Measurements from ENCODE around the gene RFC2.
A peak's percentile ranks its signal among the peaks of the same experiment; 100 is the strongest.
"Not testable (repeated sequence)": the region's sequence is repeated elsewhere in the genome, so short reads cannot be mapped to it uniquely, and the experiment has no call there.

RFC2 gene

DNA sequence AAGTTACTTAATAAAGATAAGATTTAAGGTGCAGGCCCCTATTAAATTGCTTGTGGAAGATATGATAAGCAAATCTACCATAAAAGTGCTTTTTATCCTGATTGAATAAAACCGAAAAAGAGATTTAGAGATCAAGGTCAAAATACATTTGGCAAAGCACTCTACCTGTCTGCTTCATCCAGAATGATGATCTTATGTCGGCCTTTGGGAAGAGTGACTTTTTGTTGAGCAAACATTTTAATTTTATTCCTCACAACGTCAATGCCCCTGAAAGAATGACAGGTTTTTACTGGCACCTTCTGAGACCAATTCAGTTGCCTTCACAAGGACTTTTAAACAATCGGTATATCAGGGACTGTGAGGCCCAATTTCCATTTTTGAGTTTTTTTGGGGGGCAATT, 7.7 kb downstream of the RFC2 start:
- no peak for DNase-seq

DNA sequence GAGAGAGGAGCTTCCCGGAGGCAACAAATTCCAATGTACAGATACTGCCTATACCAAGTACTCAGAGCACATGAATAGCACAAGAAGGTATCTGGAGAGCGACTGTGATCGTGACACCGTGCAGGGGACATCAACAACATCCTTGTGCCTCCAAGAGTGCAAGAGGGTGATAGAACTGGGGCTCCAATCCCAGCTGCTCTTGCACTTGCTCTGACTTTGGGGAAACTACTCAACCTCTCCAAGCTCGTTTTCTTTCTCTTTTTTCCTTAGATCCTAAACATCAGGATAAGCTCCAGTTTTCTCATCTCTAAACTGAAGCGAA, 12.1 kb downstream of the RFC2 start:
- DNase-seq: no peak

DNA sequence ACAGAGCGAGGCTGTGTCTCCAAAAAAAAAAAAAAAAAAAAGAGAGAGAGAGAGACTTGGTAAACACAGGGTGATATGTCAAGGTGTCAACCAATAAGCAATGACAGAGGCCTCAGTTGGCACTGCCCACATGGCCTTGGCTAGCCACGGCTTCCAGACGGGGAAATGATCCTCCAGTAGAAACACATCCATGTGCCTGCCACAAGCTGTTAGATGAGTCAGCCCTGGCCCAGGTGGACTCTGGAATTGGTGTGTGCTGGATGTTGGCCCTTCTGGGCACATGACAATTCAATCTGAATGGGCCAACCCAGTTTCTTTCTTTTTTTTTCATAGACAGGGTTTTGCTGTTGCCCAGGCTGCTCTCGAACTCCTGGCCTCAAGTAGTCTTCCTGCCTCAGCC, 13.7 kb downstream of the RFC2 start:
- no peak for DNase-seq

DNA sequence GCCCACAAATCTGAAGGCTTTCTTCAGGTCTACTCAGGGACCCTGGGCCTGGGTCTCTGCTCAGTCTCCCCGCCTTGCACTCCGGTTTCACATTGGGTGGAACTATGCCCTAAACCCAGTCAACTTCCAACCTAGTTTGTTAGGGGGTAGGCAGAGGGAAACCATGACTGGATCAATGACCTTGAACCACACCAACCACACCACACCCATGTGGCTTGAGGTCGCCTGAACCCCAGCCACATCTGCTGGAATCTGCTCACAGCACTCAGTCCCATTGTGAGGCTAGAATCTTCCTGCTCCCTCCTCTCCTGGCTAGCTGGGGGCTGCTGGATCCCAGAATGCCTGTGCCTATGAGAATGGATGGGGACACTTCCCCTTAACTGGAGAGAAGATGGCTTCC, 17.9 kb downstream of the RFC2 start:
- no peak for DNase-seq

DNA sequence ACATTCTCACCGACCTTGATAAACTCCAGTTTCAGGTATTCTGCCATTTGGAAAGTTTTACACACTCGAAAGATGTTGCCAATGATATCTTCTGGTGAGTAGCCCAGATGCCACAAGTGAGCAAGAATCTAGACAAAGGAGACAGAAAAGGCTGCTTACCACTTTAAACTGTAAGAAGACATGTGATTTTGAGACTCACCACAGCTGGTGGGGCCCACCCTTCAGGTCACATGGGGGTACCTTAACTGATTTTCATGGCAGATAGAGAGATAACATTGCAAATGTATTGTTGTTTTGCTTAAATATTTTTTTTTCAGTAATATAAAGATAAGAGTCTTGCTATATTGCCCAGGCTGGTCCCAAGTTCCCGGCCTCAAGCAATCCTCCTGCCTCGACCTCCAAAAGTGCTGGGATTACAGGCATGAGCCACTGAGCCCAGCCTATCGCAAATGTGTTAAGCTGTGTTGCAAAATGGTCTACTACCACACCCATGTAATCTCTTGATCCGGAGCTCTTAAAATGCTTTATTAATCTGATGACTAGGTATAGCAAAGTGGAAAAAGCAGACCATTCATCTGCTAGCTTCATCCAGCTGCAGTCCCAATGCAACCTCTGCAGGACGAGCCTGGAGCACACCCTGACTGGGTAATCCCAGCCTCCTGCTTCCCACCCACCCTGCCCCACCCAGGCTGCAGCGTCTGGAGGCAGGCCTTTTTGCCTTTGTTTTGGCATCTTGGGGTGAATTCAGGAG, 18.5 kb downstream of the RFC2 start:
- no peak for DNase-seq

DNA sequence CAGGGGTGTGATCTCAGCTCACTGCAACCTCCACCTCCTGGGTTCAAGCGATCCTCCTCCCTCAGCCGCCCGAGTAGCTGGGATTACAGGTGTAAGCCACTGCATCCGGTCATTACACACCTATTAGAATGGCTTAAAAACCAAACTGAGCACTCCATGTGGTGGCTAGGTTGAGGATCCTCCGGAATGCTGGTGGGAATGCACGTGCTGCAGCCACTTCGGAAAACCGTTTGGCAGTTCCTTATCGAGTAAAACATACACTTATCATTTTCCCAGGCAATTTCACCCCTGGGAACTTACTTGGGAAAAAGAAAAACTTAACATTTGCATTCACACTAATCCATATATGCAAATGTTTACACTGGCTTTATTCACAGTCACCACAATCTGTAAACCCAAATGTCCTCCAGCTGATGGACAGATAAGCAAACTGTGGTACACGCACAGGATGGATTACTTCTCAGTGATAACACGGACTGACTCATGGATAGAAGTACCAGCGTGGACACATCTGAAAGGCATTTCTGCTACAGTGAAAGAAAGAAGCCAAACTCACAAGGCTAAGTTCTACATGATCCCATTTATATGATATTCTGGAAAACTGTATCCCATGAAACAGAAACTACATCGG, 20.4 kb downstream of the RFC2 start:
- DNase-seq: peak; percentile 84

DNA sequence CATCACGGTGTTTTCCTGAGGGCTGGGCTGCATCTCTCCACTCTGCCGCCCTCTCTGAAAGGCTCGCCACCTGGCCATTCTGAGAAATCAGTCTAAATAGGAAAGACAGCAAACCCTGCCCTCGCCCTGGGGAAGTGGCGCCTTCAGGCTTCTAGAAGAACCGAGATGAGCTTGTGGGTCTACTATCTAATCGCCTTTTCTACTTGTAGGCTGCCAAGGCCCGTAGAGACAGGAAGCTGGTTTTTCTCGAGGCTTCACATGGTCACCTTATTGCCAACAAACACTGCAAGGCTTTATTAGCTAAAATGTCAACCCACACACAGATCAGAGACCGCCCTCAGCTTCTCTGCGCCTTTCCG, 23.0 kb downstream of the RFC2 start:
- DNase-seq: no peak

DNA sequence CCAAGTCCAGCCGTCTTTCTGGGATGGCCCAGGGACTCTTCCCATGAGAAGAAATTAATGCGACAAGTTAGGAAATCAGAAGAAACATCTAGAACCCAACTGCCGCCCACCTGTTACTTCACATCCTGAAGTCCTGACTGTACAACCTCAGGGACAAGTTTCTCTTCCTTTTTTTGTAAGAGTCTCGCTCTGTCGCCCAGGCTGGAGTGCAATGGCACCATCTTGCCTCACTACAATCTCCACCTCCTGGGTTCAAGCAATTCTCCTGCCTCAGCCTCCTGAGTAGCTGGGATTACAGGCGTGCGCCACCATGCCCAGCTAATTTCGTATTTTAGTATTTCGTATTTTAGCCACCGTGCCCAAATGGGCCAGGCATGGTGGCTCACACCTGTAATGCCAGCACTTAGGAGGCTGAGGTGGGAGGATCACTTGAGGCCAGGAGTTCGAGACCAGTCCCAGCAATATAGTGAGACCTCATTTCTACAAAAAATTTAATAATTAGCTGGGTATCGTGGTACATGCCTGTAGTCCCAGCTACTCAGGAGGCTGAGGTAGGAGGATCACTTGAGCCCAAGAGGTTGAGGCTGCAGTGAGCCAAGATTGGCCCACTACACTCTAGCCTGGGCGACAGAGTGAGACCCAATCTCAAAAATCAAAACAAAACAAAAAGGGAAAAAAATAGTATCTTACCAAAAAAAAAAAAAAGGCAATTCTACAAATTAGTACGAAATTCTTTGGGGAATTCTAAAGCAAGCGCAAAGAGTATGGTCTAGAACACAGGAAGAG, 23.6 kb downstream of the RFC2 start:
- no peak for DNase-seq

DNA sequence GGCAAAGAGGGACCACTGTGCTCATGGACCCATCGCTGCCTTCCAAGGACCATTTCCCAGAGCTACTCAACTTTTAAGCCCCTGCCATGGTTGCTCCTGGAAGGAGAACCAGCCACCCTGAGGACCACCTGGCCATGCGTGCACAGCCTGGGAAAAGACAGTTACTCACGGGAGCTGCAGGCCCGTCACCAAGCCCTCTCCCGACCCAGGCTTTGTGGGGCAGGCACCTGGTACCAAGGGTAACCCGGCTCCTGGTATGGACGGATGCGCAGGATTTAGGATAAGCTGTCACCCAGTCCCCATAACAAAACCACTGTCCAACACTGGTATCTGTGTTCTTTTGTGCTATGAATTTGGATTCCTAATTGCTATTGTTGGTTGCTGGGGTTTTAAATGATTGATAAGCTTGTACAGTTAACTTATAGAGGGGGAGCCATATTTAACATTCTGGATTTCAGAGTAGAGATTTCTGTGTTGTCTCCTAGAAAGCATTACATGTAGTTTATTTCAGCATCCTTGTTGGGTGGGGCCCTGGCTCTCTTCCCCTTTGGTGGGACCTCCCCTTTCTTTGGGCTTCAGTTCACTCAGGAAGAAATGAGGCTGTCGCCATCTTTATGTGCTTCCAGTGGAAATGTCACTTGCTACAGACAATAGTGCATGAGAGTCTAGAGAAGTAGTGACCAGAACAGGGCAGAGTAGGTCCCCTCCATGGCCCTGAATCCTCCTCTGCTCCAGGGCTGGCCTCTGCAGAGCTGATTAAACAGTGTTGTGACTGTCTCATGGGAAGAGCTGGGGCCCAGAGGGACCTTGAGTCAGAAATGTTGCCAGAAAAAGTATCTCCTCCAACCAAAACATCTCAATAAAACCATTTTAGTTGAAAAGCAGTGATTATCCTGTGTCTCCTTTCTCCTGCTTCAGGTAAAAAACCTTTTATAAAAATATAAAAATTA, 25.0 kb downstream of the RFC2 start:
- DNase-seq: no peak

DNA sequence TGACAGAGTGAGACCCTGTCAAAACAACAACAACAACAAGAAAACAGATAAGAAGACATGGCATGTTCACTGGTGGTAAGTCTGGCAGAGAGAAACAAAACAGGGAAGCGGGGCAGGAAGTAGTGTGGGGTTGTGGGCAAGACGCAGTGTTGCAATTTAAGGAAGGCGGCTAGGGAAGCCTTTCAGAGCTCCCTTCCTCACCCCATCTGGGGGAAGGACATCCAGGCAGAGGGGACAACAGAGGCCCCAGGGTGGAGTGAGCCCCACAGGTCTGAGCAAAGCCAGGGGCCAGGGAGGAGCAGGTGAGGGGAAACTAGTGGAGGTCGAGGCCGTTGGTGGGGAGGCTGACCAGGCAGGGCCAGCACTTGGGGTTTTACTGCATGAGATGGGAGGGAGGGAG, 27.6 kb downstream of the RFC2 start:
- DNase-seq: no peak

- no peak for DNase-seq
Measured at GRCh38 chr7:74225400-74225799, 28.8 kb downstream of the RFC2 start.

DNA sequence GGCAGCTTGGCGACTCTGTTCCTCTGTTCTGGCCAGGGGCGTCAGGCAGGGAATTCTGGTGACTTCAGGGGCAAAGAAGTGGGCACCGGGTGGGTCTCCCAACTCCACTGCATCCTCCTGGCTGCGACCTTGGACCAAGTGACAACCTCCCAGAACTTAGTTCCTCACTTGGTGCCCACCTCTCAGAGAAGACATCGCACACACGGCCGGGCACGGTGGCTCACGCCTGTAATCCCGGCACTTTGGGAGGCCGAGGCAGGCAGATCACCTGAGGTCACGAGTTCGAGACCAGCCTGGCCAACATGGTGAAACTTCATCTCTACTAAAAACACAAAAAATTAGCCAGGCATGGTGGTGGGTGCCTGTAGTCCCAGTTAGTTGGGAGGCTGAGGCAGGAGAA, 29.3 kb downstream of the RFC2 start:
- not testable (repeated sequence) for DNase-seq

GRCh38 chr7:74224511-74224832, 29.7 kb downstream of the RFC2 start:
- DNase-seq: no peak

- no peak for DNase-seq
Measured at GRCh38 chr7:74223711-74224510, 30.3 kb downstream of the RFC2 start.

DNA sequence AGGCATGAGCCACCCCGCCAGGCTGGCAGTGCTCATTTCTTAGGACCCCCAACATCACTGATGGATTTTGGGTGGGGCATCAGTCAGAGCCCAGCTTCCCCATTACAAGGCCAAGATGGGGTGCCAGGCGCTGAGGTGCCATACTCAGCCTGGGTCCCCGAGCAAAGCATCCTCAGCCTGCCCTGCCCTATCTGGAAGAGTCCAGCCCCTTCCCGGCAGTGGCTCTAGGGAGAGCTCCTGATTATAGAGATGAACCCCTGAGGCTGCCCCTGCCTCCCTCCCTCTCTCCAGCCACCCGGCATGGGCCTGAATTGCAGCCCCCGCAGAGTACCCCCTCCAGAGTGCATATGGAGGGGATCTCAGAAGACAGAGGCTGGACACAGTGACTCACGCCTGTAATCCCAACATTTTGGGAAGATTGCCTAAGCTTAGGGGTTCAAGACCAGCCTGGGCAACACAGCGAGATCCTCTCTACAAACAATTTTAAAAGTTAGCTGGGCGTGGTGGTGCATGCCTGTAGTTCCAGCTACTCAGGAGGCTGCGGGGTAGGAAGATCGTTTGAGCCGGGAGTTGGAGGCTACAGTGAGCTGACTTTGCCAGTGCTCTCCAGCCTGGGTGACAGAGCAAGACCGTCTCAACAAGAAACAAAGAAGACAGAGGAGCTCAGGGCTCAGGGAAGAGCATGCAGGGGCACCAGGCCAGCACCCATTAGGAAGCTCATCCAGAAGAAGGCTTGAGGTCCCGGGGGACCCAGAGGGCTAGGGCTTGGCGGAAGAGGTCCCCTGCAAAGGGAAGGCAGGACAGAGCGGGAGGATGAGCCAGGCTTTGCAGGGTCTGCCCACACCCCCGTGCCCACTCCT, 31.1 kb downstream of the RFC2 start:
- DNase-seq: no peak

DNA sequence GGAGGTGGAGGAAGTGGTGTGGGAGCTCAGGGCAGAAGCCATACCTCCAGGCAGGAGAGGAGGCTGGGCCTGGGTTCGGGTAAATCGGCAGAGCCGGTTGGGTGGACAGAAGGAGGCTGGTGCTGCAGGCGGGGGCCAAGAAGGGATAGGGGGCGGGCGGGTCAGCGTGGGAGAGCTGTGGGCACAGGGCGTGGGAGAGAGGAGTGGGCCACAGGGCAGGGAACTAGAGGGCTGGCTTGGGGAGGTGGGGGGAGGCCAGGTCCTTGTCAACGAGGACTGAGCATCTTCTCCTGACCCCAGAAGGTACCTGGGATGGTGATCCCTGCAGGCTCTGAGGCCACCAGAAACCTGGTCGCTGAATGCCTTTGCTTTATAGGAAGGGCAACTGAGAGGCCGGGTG, 32.5 kb downstream of the RFC2 start:
- no peak for DNase-seq

GRCh38 chr7:74220229-74220628, 34.0 kb downstream of the RFC2 start:
- DNase-seq: no peak

- DNase-seq: no peak
Measured at GRCh38 chr7:74219416-74219815, 34.8 kb downstream of the RFC2 start.

- DNase-seq: no peak
Measured at GRCh38 chr7:74218343-74218698, 35.9 kb downstream of the RFC2 start.

DNA sequence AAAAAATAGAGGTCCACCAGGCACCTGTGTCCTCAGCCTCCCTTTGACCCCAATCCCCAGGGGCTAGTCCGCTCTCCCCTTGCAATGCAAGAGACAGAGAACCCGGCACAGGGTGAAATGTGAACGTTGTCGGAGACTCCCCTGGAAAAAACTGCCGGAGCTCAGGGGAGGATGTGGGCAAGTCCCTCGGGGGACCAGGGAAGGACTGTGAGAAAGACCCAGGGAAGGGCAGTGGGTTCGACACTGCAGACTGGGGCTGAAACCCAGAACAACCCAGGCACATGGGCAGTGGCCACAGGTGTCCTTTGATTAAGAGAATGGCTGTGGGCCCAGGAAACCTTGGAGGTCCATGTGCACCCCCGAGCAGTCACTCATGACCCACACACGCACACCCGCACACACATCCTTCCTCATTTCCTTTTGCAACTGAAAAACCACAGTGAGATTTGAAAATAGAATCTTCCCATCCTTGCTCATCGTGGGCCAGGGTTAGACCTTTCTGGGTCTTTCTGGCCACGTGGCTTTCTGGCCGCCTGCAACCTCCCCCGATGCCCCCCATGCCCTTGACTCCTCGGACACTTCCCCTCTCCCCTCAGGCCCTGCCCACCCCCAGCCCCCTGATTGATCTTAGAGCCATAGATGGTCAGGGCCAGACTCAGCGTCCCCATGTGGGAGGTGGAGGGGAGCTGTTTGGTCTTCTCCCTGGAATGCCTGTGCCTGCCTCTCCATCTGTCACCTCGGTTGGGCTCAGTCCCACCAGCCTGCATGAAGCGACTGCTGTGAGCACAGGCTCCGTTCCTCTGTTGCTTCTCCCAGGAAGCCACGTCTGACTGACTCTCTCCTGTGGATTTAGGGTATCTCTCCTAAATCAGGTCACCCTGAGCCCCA, 36.5 kb downstream of the RFC2 start:
- DNase-seq: no peak

DNA sequence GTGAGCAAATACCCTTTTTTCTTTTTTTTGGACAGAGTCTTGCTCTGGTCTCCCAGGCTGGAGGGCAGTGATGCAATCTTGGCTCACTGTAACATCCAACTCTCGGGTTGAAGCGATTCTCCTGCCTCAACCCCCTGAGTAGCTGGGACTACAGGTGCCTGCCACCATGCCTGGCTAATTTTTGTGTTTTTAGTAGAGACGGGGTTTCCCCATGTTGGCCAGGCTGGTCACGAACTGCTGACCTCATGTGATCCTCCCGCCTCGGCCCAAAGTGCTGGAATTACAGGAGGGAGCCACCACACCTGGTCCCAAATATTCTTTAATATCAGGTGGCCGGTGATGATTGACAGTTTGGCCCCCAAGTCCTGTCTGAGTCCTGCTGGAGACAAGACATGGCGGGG, 37.8 kb downstream of the RFC2 start:
- no peak for DNase-seq
